ENCODE measurements around the gene ITGB5. TPM values are rescaled to one million over a fixed set of nuclear protein-coding genes. Genes with fewer than 3 reads are reported as not detected.
A peak's percentile ranks its signal among the peaks of the same experiment; 100 is the strongest.

The ITGB5 gene
- total RNA-seq, 1 experiment from 2014 or later = 339 TPM

DNA sequence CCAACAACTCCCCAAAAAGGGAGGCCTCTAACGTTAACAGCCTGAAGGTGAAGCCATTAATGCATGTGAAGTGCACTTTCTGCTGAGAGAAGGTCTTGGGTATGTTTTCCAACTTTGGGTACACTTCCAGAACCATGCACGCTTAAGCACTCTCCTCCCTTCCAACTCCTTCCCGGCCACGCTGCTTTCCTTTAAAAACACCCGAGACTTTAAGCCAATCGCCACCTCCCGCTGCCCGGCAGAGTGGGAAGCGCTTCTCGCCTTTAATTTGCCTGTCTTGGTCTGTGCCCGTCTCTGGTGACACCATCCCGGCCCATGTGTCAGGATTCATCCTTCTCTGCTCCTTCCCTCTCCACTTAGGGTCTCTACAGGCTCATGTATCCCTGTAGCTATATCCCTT, 35.3 kb downstream of the ITGB5 start:
- H3K9me3 Mint-ChIP-seq = no peaks in the 10 kb centered on the region
- no peak overlapping the region for H3K4me3 Mint-ChIP-seq
- H3K27ac Mint-ChIP-seq = peak overlapping the region; percentile 20
- TF ChIP-seq ESRRA (CRISPR knock-in tag; IDR thresholded peaks at IDR 0.05; ENCODE audit: borderline replicate concordance) = no peak
- TF ChIP-seq ZNF263 (CRISPR knock-in tag; IDR thresholded peaks at IDR 0.05; ENCODE audit: low read depth) = no peak
- TF ChIP-seq TEAD4 (CRISPR knock-in tag; IDR thresholded peaks at IDR 0.05) = no peak
- TF ChIP-seq TP53 (CRISPR knock-in tag; IDR thresholded peaks at IDR 0.05) = no peak
- no peak for TF ChIP-seq CREM (CRISPR knock-in tag; IDR thresholded peaks at IDR 0.05)
- TF ChIP-seq ATF1 (CRISPR knock-in tag; IDR thresholded peaks at IDR 0.05) = no peak
- TF ChIP-seq ZNF232 (CRISPR knock-in tag; IDR thresholded peaks at IDR 0.05) = no peak
- TF ChIP-seq ATF6 (CRISPR knock-in tag; IDR thresholded peaks at IDR 0.05) = no peak
- TF ChIP-seq SOX15 (CRISPR knock-in tag; IDR thresholded peaks at IDR 0.05) = no peak
- TF ChIP-seq, protein P1, sequence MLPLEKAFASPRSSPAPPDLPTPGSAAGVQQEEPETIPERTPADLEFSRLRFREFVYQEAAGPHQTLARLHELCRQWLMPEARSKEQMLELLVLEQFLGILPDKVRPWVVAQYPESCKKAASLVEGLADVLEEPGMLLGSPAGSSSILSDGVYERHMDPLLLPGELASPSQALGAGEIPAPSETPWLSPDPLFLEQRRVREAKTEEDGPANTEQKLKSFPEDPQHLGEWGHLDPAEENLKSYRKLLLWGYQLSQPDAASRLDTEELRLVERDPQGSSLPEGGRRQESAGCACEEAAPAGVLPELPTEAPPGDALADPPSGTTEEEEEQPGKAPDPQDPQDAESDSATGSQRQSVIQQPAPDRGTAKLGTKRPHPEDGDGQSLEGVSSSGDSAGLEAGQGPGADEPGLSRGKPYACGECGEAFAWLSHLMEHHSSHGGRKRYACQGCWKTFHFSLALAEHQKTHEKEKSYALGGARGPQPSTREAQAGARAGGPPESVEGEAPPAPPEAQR (CRISPR knock-in tag; IDR thresholded peaks at IDR 0.05) = no peak
- CTCF ChIA-PET = interaction anchor here (0.8 to 2.6 kb wide), 3 partner anchors 16 to 91 kb away, joined by 3 to 8 read pairs (median 6); no protein-coding TSS in a partner anchor
- ATAC-seq = peak; percentile 38
- H3K36me3 Mint-ChIP-seq = peaks cover 50% of the 10 kb centered on the region
- no peak for DNase-seq (ENCODE audit: low spot score)
- POLR2A ChIA-PET = interaction anchor here (0.8 kb wide), 1 partner anchor 10 kb away, joined by 3 read pairs; no protein-coding TSS in a partner anchor
- no peaks in the 10 kb centered on the region for H3K27me3 Mint-ChIP-seq (ENCODE audit: low read depth)
- H3K4me1 Mint-ChIP-seq = peaks cover 33% of the 10 kb centered on the region

- no peak overlapping the region for H3K4me3 Mint-ChIP-seq
- TF ChIP-seq CBFB (CRISPR knock-in tag; IDR thresholded peaks at IDR 0.05; ENCODE audit: low read depth) = no peak
- TF ChIP-seq CREM (CRISPR knock-in tag; IDR thresholded peaks at IDR 0.05) = no peak
- TF ChIP-seq MYBL2 (CRISPR knock-in tag; IDR thresholded peaks at IDR 0.05) = no peak
- no peak for TF ChIP-seq ZNF232 (CRISPR knock-in tag; IDR thresholded peaks at IDR 0.05)
- no peak for TF ChIP-seq SMAD4 (CRISPR knock-in tag; IDR thresholded peaks at IDR 0.05)
- TF ChIP-seq, protein P2, sequence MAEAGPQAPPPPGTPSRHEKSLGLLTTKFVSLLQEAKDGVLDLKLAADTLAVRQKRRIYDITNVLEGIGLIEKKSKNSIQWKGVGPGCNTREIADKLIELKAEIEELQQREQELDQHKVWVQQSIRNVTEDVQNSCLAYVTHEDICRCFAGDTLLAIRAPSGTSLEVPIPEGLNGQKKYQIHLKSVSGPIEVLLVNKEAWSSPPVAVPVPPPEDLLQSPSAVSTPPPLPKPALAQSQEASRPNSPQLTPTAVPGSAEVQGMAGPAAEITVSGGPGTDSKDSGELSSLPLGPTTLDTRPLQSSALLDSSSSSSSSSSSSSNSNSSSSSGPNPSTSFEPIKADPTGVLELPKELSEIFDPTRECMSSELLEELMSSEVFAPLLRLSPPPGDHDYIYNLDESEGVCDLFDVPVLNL (CRISPR knock-in tag; IDR thresholded peaks at IDR 0.05; ENCODE audit: borderline replicate concordance, low read depth) = no peak
- TF ChIP-seq ELF4 (CRISPR knock-in tag; IDR thresholded peaks at IDR 0.05; ENCODE audit: low read depth) = no peak
- peak overlapping the region; percentile 30 for H3K27ac Mint-ChIP-seq
- peaks cover 35% of the 10 kb centered on the region for H3K4me1 Mint-ChIP-seq
- CTCF ChIA-PET = interaction anchor here (1.0 to 2.6 kb wide), 4 partner anchors 15 to 90 kb away, joined by 4 to 8 read pairs (median 6); no protein-coding TSS in a partner anchor
- H3K9me3 Mint-ChIP-seq = no peaks in the 10 kb centered on the region
- POLR2A ChIA-PET = interaction anchor here (0.7 to 0.8 kb wide), 2 partner anchors 26 to 254 kb away, joined by 3 read pairs; no protein-coding TSS in a partner anchor
- ATAC-seq (no peak), DNase-seq (ENCODE audit: low spot score) (no peak)
- H3K36me3 Mint-ChIP-seq = peaks cover 51% of the 10 kb centered on the region
- H3K27me3 Mint-ChIP-seq (ENCODE audit: low read depth) = no peaks in the 10 kb centered on the region
Observed at GRCh38 chr3:124851136-124851535, 36.0 kb downstream of the ITGB5 start.

DNA sequence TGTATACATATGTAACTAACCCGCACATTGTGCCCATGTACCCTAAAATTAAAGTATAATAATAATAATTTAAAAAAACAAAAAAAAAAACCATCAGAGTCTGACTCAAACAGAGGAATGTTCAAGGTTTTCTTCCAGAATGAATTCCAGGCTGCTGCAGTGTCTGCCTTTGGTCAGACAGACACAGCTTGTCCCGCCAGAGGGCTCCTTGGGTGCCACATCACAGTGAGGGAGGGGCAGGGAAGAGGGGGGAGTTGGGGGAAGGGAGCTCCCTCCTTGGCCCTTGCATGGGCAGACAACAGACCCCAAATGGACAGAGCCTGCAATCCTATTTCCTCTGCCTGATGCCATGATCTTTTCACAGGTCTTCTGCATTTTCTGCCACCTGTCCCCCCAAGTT, 36.5 kb downstream of the ITGB5 start:
- Mint-ChIP-seq H3K9me3 (no peaks in the 10 kb centered on the region), H3K27ac (peak overlapping the region; percentile 30; the same call in 1 of the 2 replicates)
- peak; percentile 48; the same call in 1 of the 2 replicates for ATAC-seq

More for the DNA sequence above, 36.5 kb downstream of the ITGB5 start:
- DNase-seq (ENCODE audit: low spot score) = peak; percentile 23
- ChIA-PET POLR2A (interaction anchor here (0.7 to 0.8 kb wide), 2 partner anchors 27 to 254 kb away, joined by 3 read pairs; no protein-coding TSS in a partner anchor), CTCF (interaction anchor here (1.0 to 2.6 kb wide), 4 partner anchors 15 to 89 kb away, joined by 4 to 8 read pairs (median 6); no protein-coding TSS in a partner anchor)
- H3K36me3 Mint-ChIP-seq = peaks cover 51% of the 10 kb centered on the region
- no peak overlapping the region for H3K4me3 Mint-ChIP-seq
- no peak for TF ChIP-seq CBFB (CRISPR knock-in tag; IDR thresholded peaks at IDR 0.05; ENCODE audit: low read depth)
- TF ChIP-seq KAT7 (CRISPR knock-in tag; IDR thresholded peaks at IDR 0.05; ENCODE audit: borderline replicate concordance) = no peak
- no peak for TF ChIP-seq ZNF317 (CRISPR knock-in tag; IDR thresholded peaks at IDR 0.05; ENCODE audit: borderline replicate concordance, low read depth)
- TF ChIP-seq E2F1 (CRISPR knock-in tag; IDR thresholded peaks at IDR 0.05) = no peak
- peaks cover 39% of the 10 kb centered on the region for H3K4me1 Mint-ChIP-seq
- H3K27me3 Mint-ChIP-seq (ENCODE audit: low read depth) = no peaks in the 10 kb centered on the region

Data from WTC11 (cell line).